Endothelial cell (in vitro differentiated cells): ENCODE measurements around the gene UNCX. TPM values are rescaled to one million over a fixed set of nuclear protein-coding genes. Genes with fewer than 3 reads are reported as not detected.

Experiments
- DNase-seq: peaks from one replicate; pipeline ENCODE4 v3.0.0; 2021; ENCODE audit warnings: low spot score
- H3K27ac Mint-ChIP-seq: one replicate; pipeline ENCODE4 v1.8.0; 2021; ENCODE audit warnings: mixed read lengths, inconsistent platforms; ENCODE audit not compliant: unreplicated experiment
- H3K27me3 Mint-ChIP-seq: one replicate; pipeline ENCODE4 v1.8.0; 2021; ENCODE audit warnings: mild to moderate bottlenecking, moderate library complexity, mixed read lengths, inconsistent platforms; ENCODE audit not compliant: unreplicated experiment
- H3K36me3 Mint-ChIP-seq: one replicate; pipeline ENCODE4 v1.8.0; 2021; ENCODE audit warnings: mild to moderate bottlenecking, low read depth, mixed read lengths, inconsistent platforms; ENCODE audit not compliant: unreplicated experiment
- H3K4me1 Mint-ChIP-seq: one replicate; pipeline ENCODE4 v1.8.0; 2021; ENCODE audit warnings: mild to moderate bottlenecking, mixed read lengths, inconsistent platforms; ENCODE audit not compliant: unreplicated experiment
- H3K4me3 Mint-ChIP-seq: one replicate; pipeline ENCODE4 v1.8.0; 2021; ENCODE audit warnings: mild to moderate bottlenecking, mixed read lengths, inconsistent platforms; ENCODE audit not compliant: unreplicated experiment
- H3K9me3 Mint-ChIP-seq: one replicate; pipeline ENCODE4 v1.8.0; 2021; ENCODE audit warnings: mixed read lengths, inconsistent platforms; ENCODE audit not compliant: unreplicated experiment
- total RNA-seq: library from RNA; stranded (reverse); fragmentation: NEBNext Ultra II Directional; extraction: Animal tissue kit (Norgen Biotek cat#: 25700); gene quantifications from one replicate; pipeline ENCODE4 v1.2.1, GENCODE V29; 2021; ENCODE audit not compliant: unreplicated experiment
- TF ChIP-seq, protein P1 (sequence below): fragments of 200-600 bp; sonication (generic); IDR thresholded peaks from one replicate; pipeline ENCODE4 v1.5.0; 2021; ENCODE audit warnings: antibody characterized with exemption; ENCODE audit not compliant: unreplicated experiment

UNCX gene
- total RNA-seq, 1 donor from 2014 or later: not detected

DNA sequence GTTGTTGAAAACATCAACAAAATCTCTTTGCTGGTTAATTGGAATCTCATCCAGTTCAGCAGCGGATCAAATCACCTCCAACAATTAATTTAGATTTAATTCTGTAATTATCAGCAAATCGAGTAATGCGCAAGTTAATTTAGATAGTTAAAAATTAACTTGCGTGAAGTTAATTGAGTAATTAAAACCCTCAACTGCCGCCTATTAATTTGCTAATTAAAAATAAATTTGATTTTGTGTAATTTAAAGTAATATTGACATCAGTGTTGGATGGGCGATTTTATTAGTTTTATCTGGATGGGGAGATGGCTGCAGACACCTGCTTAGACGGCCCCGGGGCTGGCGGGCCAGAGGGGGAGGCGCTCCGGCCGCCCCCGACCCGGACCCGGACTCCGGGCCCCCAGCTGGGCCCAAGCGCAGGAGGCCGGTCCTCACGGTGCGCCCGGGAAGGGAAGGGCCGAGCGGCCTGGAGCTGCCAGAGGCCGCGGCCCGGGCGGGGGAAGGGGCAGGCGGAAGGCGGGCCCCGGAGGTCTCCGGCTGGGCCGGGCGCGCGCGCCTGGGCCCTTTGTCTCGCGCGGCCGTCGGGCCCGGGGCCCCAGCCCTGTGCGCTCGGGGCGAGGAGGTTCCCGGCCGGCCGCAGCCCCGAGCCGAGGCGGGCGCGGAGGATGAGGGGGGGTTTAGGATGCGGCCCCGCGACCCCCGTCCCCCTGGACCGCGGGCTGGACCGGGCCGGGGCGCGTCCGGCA lies 3.3 kb upstream of the UNCX start:
- no peak for DNase-seq
- Mint-ChIP-seq H3K27me3 (peaks cover 32% of the 10 kb centered on the region), H3K4me1 (peaks cover 30% of the 10 kb centered on the region), H3K36me3 (no peaks in the 10 kb centered on the region), H3K4me3 (no peak overlapping the region), H3K27ac (no peak overlapping the region), H3K9me3 (no peaks in the 10 kb centered on the region)
- TF ChIP-seq, protein P1, sequence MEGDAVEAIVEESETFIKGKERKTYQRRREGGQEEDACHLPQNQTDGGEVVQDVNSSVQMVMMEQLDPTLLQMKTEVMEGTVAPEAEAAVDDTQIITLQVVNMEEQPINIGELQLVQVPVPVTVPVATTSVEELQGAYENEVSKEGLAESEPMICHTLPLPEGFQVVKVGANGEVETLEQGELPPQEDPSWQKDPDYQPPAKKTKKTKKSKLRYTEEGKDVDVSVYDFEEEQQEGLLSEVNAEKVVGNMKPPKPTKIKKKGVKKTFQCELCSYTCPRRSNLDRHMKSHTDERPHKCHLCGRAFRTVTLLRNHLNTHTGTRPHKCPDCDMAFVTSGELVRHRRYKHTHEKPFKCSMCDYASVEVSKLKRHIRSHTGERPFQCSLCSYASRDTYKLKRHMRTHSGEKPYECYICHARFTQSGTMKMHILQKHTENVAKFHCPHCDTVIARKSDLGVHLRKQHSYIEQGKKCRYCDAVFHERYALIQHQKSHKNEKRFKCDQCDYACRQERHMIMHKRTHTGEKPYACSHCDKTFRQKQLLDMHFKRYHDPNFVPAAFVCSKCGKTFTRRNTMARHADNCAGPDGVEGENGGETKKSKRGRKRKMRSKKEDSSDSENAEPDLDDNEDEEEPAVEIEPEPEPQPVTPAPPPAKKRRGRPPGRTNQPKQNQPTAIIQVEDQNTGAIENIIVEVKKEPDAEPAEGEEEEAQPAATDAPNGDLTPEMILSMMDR: no peak

DNA sequence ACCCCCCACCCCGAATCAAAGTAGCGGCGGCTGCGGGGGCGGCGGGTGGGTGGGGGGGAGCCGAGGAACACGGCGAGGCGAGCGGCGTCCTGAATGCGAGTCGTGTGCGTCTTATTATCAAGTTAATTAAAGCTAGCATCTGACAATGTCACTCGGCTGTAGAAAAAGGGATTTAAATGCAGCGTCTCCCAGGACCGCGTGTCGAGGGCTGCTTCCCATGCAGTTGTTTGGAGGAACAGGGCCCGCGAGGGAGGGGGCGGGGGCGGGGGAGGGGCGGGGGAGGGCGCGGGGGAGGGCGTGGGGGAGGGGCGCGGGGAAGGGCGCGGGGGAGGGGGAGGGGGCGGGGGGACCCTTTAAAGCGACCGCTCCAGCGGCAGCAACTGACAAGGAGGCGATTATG lies 2.7 kb upstream of the UNCX start:
- DNase-seq: no peak
- Mint-ChIP-seq H3K4me1 (peaks cover 36% of the 10 kb centered on the region), H3K27ac (no peak overlapping the region), H3K27me3 (peaks cover 33% of the 10 kb centered on the region), H3K36me3 (no peaks in the 10 kb centered on the region), H3K9me3 (no peaks in the 10 kb centered on the region), H3K4me3 (no peak overlapping the region)
- TF ChIP-seq, protein P1: no peak

DNA sequence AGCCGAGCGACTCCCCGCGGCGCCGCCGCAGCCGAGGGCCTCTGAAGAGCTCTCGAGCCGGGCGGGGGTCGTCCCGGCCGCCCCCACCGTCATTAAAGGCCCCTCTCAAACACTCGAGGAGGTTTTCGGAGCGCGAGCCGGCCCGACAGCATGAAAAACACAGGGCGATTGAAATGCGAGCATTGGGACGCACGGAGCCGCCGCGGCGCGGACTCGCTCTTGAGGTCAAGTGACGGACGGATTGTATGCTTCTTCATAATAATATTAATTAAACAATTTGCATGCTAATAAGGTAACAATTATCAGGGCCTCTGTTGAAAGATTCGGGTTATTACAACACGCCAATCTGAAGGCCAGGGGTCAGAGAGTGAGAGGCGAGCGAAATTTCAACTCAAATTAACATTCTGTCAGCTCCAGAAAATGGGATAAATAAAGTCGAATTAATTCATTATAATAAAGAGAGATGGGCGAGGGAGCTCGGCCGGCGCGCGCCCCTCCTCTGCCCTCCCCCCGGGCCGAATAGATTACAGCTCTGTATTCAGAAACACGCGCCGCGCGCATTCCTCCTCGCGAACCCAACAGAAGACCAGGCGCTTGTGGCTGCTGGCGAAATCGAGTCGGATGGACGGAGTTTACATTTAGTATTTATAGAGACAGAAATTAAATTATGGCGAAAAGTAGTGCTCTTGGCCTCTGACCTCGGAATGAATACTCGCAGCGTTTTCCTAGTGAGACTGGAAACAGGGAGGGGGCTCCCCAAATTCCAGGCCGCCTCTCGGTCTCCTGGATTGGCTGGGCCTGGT lies 2.1 kb upstream of the UNCX start:
- TF ChIP-seq, protein P1: no peak
- Mint-ChIP-seq H3K27ac (no peak overlapping the region), H3K36me3 (no peaks in the 10 kb centered on the region), H3K27me3 (peaks cover 30% of the 10 kb centered on the region), H3K4me3 (no peak overlapping the region), H3K9me3 (no peaks in the 10 kb centered on the region), H3K4me1 (peaks cover 36% of the 10 kb centered on the region)
- DNase-seq: no peak

DNA sequence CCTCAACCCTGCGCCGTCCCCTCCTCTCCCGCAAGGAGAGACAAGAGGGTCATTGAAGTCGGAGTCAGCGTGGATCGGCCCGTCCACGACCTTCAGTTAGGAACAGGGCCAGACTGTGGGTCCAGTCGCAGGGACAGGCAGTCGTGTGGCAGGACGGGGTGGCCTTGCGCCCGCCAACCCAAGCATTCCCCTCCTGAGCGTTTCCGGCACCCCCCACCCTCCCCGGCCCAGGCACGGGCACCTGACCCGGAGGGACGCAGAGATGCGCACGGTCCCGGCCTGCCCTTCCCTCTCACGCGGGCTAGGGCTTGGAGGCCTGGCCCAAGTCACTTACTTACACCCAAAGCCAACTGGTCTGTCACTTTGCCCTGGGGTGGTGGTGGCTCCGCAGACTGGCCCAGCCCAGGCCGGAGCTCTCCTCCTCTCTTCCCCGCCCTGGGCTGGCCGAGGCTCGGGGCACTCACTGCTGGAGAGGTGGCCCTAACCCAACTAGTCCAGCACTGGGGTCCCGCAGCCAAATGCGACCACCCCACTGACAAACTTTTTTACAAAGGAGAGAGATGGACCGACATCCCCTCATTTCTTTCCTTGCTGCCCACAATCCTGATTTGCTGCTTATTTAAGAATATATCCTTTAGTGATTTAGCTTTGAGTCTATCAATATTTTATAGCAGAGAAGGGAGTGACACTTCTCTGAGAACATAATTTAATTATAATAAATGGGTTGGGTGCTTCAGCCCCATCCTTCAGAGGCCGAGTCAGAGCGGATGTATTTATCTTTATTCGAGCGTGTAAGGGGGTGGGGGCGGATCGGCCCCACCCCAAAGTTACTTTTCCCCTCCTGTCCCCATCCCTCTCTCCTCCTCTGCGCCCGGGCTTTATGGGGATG lies 1.2 kb upstream of the UNCX start:
- peaks cover 25% of the 10 kb centered on the region for H3K27me3 Mint-ChIP-seq
- no peak for DNase-seq
- no peak overlapping the region for H3K27ac Mint-ChIP-seq
- no peak overlapping the region for H3K4me3 Mint-ChIP-seq
- TF ChIP-seq, protein P1: no peak
- H3K9me3 Mint-ChIP-seq: no peaks in the 10 kb centered on the region
- peaks cover 28% of the 10 kb centered on the region for H3K4me1 Mint-ChIP-seq
- no peaks in the 10 kb centered on the region for H3K36me3 Mint-ChIP-seq
